Effector memory CD8-positive, alpha-beta T cell (primary cell): Measurements from ENCODE around the gene DNAJA3.

ENCODE experiments used
- ATAC-seq: fragments of 150-1000 bp; cut with Tn5 transposase; replicated peaks from 2 replicates; pipeline ENCODE4 v1.10.0; 2021; ENCODE audit warnings: mild to moderate bottlenecking, moderate library complexity
- DNase-seq, 3 experiments: peaks; one replicate each; pipeline ENCODE4 v3.0.0; 2021
- H3K27ac Mint-ChIP-seq, 2 donors: one replicate each; pipeline ENCODE4 v1.8.0; 2022; ENCODE audit warnings: mild to moderate bottlenecking in 2 of 2, mixed read lengths in 2 of 2, moderate library complexity in 2 of 2
- H3K27me3 Mint-ChIP-seq, 2 donors: one replicate each; pipeline ENCODE4 v1.8.0; 2022; ENCODE audit warnings: mixed read lengths in 2 of 2
- H3K36me3 Mint-ChIP-seq: one replicate; pipeline ENCODE4 v1.8.0; 2022; ENCODE audit warnings: mild to moderate bottlenecking, moderate library complexity, mixed read lengths; ENCODE audit not compliant: insufficient read depth
- H3K4me1 Mint-ChIP-seq, 2 donors: one replicate each; pipeline ENCODE4 v1.8.0; 2022; ENCODE audit warnings: low read depth in 2 of 2, mixed read lengths in 2 of 2
- H3K4me3 Mint-ChIP-seq, 2 donors: one replicate each; pipeline ENCODE4 v1.8.0; 2022; ENCODE audit warnings: mild to moderate bottlenecking in 2 of 2, mixed read lengths in 2 of 2, moderate library complexity in 2 of 2
- H3K9me3 Mint-ChIP-seq, 2 donors: one replicate each; pipeline ENCODE4 v1.8.0; 2022; ENCODE audit warnings: mixed read lengths in 2 of 2

DNAJA3 gene

GRCh38 chr16:4383591-4384444, 41.9 kb upstream of the DNAJA3 start:
- H3K9me3 Mint-ChIP-seq = no peaks in the 10 kb centered on the region
- peak overlapping the region in 1 of 2 donors; percentile 38 for H3K4me3 Mint-ChIP-seq
- ATAC-seq (no peak), DNase-seq (no peak)
- H3K4me1 Mint-ChIP-seq = peaks cover 0 to 8% of the 10 kb centered on the region in 2 donors
- no peaks in the 10 kb centered on the region for H3K27me3 Mint-ChIP-seq
- H3K36me3 Mint-ChIP-seq = peaks cover 100% of the 10 kb centered on the region
- H3K27ac Mint-ChIP-seq = peak overlapping the region; percentile 67 to 92

- Mint-ChIP-seq H3K27ac (peak overlapping the region; percentile 67 to 92), H3K4me3 (peak overlapping the region in 1 of 2 donors; percentile 38), H3K9me3 (no peaks in the 10 kb centered on the region), H3K4me1 (peaks cover 0 to 8% of the 10 kb centered on the region in 2 donors), H3K27me3 (no peaks in the 10 kb centered on the region), H3K36me3 (peaks cover 100% of the 10 kb centered on the region)
- DNase-seq (no peak), ATAC-seq (no peak)
These were observed 41.1 kb upstream of the DNAJA3 start for GRCh38 chr16:4384509-4384942.

- no peaks in the 10 kb centered on the region for H3K27me3 Mint-ChIP-seq
- peaks cover 100% of the 10 kb centered on the region for H3K36me3 Mint-ChIP-seq
- peak overlapping the region; percentile 67 to 92 for H3K27ac Mint-ChIP-seq
- no peaks in the 10 kb centered on the region for H3K9me3 Mint-ChIP-seq
- no peak for ATAC-seq
- H3K4me3 Mint-ChIP-seq = peak overlapping the region in 1 of 2 donors; percentile 34
- DNase-seq = no peak
- H3K4me1 Mint-ChIP-seq = peaks cover 0 to 9% of the 10 kb centered on the region in 2 donors
These were observed 40.4 kb upstream of the DNAJA3 start for GRCh38 chr16:4385066-4385788.

GRCh38 chr16:4385789-4386450, 39.7 kb upstream of the DNAJA3 start:
- no peak for ATAC-seq
- peaks cover 0 to 4% of the 10 kb centered on the region in 2 donors for H3K4me1 Mint-ChIP-seq
- H3K4me3 Mint-ChIP-seq = peak overlapping the region in 1 of 2 donors; percentile 34
- H3K27ac Mint-ChIP-seq = peak overlapping the region; percentile 67 to 92
- no peak for DNase-seq
- H3K9me3 Mint-ChIP-seq = no peaks in the 10 kb centered on the region
- no peaks in the 10 kb centered on the region for H3K27me3 Mint-ChIP-seq
- H3K36me3 Mint-ChIP-seq = peaks cover 98% of the 10 kb centered on the region

- DNase-seq (no peak), ATAC-seq (no peak)
- Mint-ChIP-seq H3K27ac (peak overlapping the region in 1 of 2 donors; percentile 92), H3K4me3 (peak overlapping the region in 1 of 2 donors; percentile 60), H3K27me3 (no peaks in the 10 kb centered on the region), H3K4me1 (peaks cover 0 to 4% of the 10 kb centered on the region in 2 donors), H3K9me3 (no peaks in the 10 kb centered on the region), H3K36me3 (peaks cover 98% of the 10 kb centered on the region)
These were observed 39.2 kb upstream of the DNAJA3 start for GRCh38 chr16:4386451-4386805.

GRCh38 chr16:4386951-4387565, 38.6 kb upstream of the DNAJA3 start:
- H3K27me3 Mint-ChIP-seq = no peaks in the 10 kb centered on the region
- no peak for DNase-seq
- H3K27ac Mint-ChIP-seq = peak overlapping the region in 1 of 2 donors; percentile 92
- ATAC-seq = no peak
- peaks cover 0 to 4% of the 10 kb centered on the region in 2 donors for H3K4me1 Mint-ChIP-seq
- H3K36me3 Mint-ChIP-seq = peaks cover 98% of the 10 kb centered on the region
- H3K9me3 Mint-ChIP-seq = no peaks in the 10 kb centered on the region
- H3K4me3 Mint-ChIP-seq = peak overlapping the region in 1 of 2 donors; percentile 60

GRCh38 chr16:4387781-4388180, 37.9 kb upstream of the DNAJA3 start:
- Mint-ChIP-seq H3K4me3 (peak overlapping the region in 1 of 2 donors; percentile 60), H3K36me3 (peaks cover 98% of the 10 kb centered on the region), H3K4me1 (peaks cover 0 to 4% of the 10 kb centered on the region in 2 donors), H3K9me3 (no peaks in the 10 kb centered on the region), H3K27me3 (no peaks in the 10 kb centered on the region), H3K27ac (peak overlapping the region in 1 of 2 donors; percentile 92)
- ATAC-seq (no peak), DNase-seq (no peak)

GRCh38 chr16:4388271-4389021, 37.2 kb upstream of the DNAJA3 start:
- Mint-ChIP-seq H3K4me3 (peak overlapping the region in 1 of 2 donors; percentile 36), H3K4me1 (peaks cover under 1 to 3% of the 10 kb centered on the region in 2 donors), H3K27ac (peak overlapping the region; percentile 49 to 92), H3K27me3 (no peaks in the 10 kb centered on the region), H3K9me3 (no peaks in the 10 kb centered on the region), H3K36me3 (peaks cover 98% of the 10 kb centered on the region)
- ATAC-seq = no peak
- no peak for DNase-seq

GRCh38 chr16:4389051-4389955, 36.4 kb upstream of the DNAJA3 start:
- no peak for ATAC-seq
- Mint-ChIP-seq H3K36me3 (peaks cover 98% of the 10 kb centered on the region), H3K4me3 (peak overlapping the region in 1 of 2 donors; percentile 36), H3K4me1 (peaks cover 3% of the 10 kb centered on the region in 2 donors), H3K9me3 (no peaks in the 10 kb centered on the region), H3K27me3 (no peaks in the 10 kb centered on the region), H3K27ac (peak overlapping the region; percentile 75 to 92)
- DNase-seq = no peak

- Mint-ChIP-seq H3K4me1 (peaks cover 6 to 13% of the 10 kb centered on the region in 2 donors), H3K9me3 (no peaks in the 10 kb centered on the region), H3K36me3 (peaks cover 98% of the 10 kb centered on the region), H3K27me3 (no peaks in the 10 kb centered on the region), H3K4me3 (peak overlapping the region in 1 of 2 donors; percentile 53), H3K27ac (peak overlapping the region; percentile 75 to 92)
- no peak for DNase-seq
- ATAC-seq = no peak
These were observed 35.1 kb upstream of the DNAJA3 start for GRCh38 chr16:4390266-4391260.
